ENCODE data around the gene ZFYVE28. TPM values are rescaled to one million over a fixed set of nuclear protein-coding genes. Genes with fewer than 3 reads are reported as not detected.

Gene ZFYVE28
- total RNA-seq, 1 donor from 2014 or later, result 5.1 TPM

GRCh38 chr4:2370597-2371320 is 47.7 kb downstream of the ZFYVE28 start:
- no peak overlapping the region for H3K4me3 Mint-ChIP-seq
- intact Hi-C loops (cut with micrococcal nuclease), result no loop called here
- H3K36me3 Mint-ChIP-seq (ENCODE audit: low read depth), result no peaks in the 10 kb centered on the region
- no peak overlapping the region for H3K27ac Mint-ChIP-seq
- DNase-seq (ENCODE audit: low spot score), result no peak
- H3K9me3 Mint-ChIP-seq, result peaks cover 9% of the 10 kb centered on the region
- no peaks in the 10 kb centered on the region for H3K27me3 Mint-ChIP-seq (ENCODE audit: insufficient read depth)
- H3K4me1 Mint-ChIP-seq (ENCODE audit: low read depth), result no peaks in the 10 kb centered on the region

- no peaks in the 10 kb centered on the region for H3K27me3 Mint-ChIP-seq (ENCODE audit: insufficient read depth)
- no peak for DNase-seq (ENCODE audit: low spot score)
- H3K27ac Mint-ChIP-seq, result no peak overlapping the region
- no peak overlapping the region for H3K4me3 Mint-ChIP-seq
- no peaks in the 10 kb centered on the region for H3K4me1 Mint-ChIP-seq (ENCODE audit: low read depth)
- peaks cover 9% of the 10 kb centered on the region for H3K9me3 Mint-ChIP-seq
- intact Hi-C loops (cut with micrococcal nuclease), result no loop called here
- H3K36me3 Mint-ChIP-seq (ENCODE audit: low read depth), result no peaks in the 10 kb centered on the region
Observed at GRCh38 chr4:2368746-2369437, 49.6 kb downstream of the ZFYVE28 start.

- intact Hi-C loops (cut with micrococcal nuclease), result no loop called here
- DNase-seq (ENCODE audit: low spot score), result no peak
- Mint-ChIP-seq H3K4me1 (ENCODE audit: low read depth) (no peaks in the 10 kb centered on the region), H3K36me3 (ENCODE audit: low read depth) (no peaks in the 10 kb centered on the region), H3K27ac (no peak overlapping the region), H3K4me3 (no peak overlapping the region), H3K27me3 (ENCODE audit: insufficient read depth) (no peaks in the 10 kb centered on the region), H3K9me3 (peaks cover 9% of the 10 kb centered on the region)
Observed at GRCh38 chr4:2367626-2368025, 50.8 kb downstream of the ZFYVE28 start.

- no peak for DNase-seq (ENCODE audit: low spot score)
- Mint-ChIP-seq H3K4me3 (no peak overlapping the region), H3K4me1 (ENCODE audit: low read depth) (no peaks in the 10 kb centered on the region), H3K27me3 (ENCODE audit: insufficient read depth) (no peaks in the 10 kb centered on the region), H3K27ac (no peak overlapping the region), H3K36me3 (ENCODE audit: low read depth) (no peaks in the 10 kb centered on the region), H3K9me3 (peaks cover 9% of the 10 kb centered on the region)
- intact Hi-C loops (cut with micrococcal nuclease), result no loop called here
Observed at GRCh38 chr4:2366252-2367192, 51.9 kb downstream of the ZFYVE28 start.

GRCh38 chr4:2365913-2366210 is 52.6 kb downstream of the ZFYVE28 start:
- intact Hi-C loops (cut with micrococcal nuclease), result no loop called here
- no peak for DNase-seq (ENCODE audit: low spot score)
- no peaks in the 10 kb centered on the region for H3K27me3 Mint-ChIP-seq (ENCODE audit: insufficient read depth)
- H3K4me3 Mint-ChIP-seq, result no peak overlapping the region
- no peaks in the 10 kb centered on the region for H3K4me1 Mint-ChIP-seq (ENCODE audit: low read depth)
- peaks cover 9% of the 10 kb centered on the region for H3K9me3 Mint-ChIP-seq
- H3K27ac Mint-ChIP-seq, result no peak overlapping the region
- no peaks in the 10 kb centered on the region for H3K36me3 Mint-ChIP-seq (ENCODE audit: low read depth)

GRCh38 chr4:2365054-2365912 is 53.2 kb downstream of the ZFYVE28 start:
- no peak for DNase-seq (ENCODE audit: low spot score)
- intact Hi-C loops (cut with micrococcal nuclease), result no loop called here
- H3K4me3 Mint-ChIP-seq, result no peak overlapping the region
- no peaks in the 10 kb centered on the region for H3K4me1 Mint-ChIP-seq (ENCODE audit: low read depth)
- peaks cover 9% of the 10 kb centered on the region for H3K9me3 Mint-ChIP-seq
- no peak overlapping the region for H3K27ac Mint-ChIP-seq
- no peaks in the 10 kb centered on the region for H3K36me3 Mint-ChIP-seq (ENCODE audit: low read depth)
- H3K27me3 Mint-ChIP-seq (ENCODE audit: insufficient read depth), result no peaks in the 10 kb centered on the region

- no peaks in the 10 kb centered on the region for H3K4me1 Mint-ChIP-seq (ENCODE audit: low read depth)
- intact Hi-C loops (cut with micrococcal nuclease), result no loop called here
- peaks cover 5% of the 10 kb centered on the region for H3K9me3 Mint-ChIP-seq
- peak; percentile 45 for DNase-seq (ENCODE audit: low spot score)
- no peaks in the 10 kb centered on the region for H3K36me3 Mint-ChIP-seq (ENCODE audit: low read depth)
- H3K27me3 Mint-ChIP-seq (ENCODE audit: insufficient read depth), result no peaks in the 10 kb centered on the region
- no peak overlapping the region for H3K27ac Mint-ChIP-seq
- peak overlapping the region; percentile 11 for H3K4me3 Mint-ChIP-seq
Observed at GRCh38 chr4:2364654-2365053, 53.8 kb downstream of the ZFYVE28 start.

GRCh38 chr4:2363951-2364653 is 54.3 kb downstream of the ZFYVE28 start:
- Mint-ChIP-seq H3K4me3 (peak overlapping the region; percentile 11), H3K27ac (no peak overlapping the region), H3K27me3 (ENCODE audit: insufficient read depth) (no peaks in the 10 kb centered on the region), H3K36me3 (ENCODE audit: low read depth) (no peaks in the 10 kb centered on the region), H3K9me3 (peaks cover 5% of the 10 kb centered on the region), H3K4me1 (ENCODE audit: low read depth) (no peaks in the 10 kb centered on the region)
- intact Hi-C loops (cut with micrococcal nuclease), result no loop called here
- DNase-seq (ENCODE audit: low spot score), result no peak

- H3K36me3 Mint-ChIP-seq (ENCODE audit: low read depth), result no peaks in the 10 kb centered on the region
- H3K4me3 Mint-ChIP-seq, result no peak overlapping the region
- H3K27ac Mint-ChIP-seq, result no peak overlapping the region
- no peaks in the 10 kb centered on the region for H3K9me3 Mint-ChIP-seq
- no peaks in the 10 kb centered on the region for H3K4me1 Mint-ChIP-seq (ENCODE audit: low read depth)
- no peaks in the 10 kb centered on the region for H3K27me3 Mint-ChIP-seq (ENCODE audit: insufficient read depth)
- no peak for DNase-seq (ENCODE audit: low spot score)
- intact Hi-C loops (cut with micrococcal nuclease), result no loop called here
Observed at GRCh38 chr4:2363056-2363721, 55.3 kb downstream of the ZFYVE28 start.

GRCh38 chr4:2362266-2363055 is 56.0 kb downstream of the ZFYVE28 start:
- DNase-seq (ENCODE audit: low spot score), result no peak
- Mint-ChIP-seq H3K27me3 (ENCODE audit: insufficient read depth) (no peaks in the 10 kb centered on the region), H3K27ac (no peak overlapping the region), H3K9me3 (no peaks in the 10 kb centered on the region), H3K4me3 (no peak overlapping the region), H3K4me1 (ENCODE audit: low read depth) (no peaks in the 10 kb centered on the region), H3K36me3 (ENCODE audit: low read depth) (no peaks in the 10 kb centered on the region)
- intact Hi-C loops (cut with micrococcal nuclease), result no loop called here

Measured in activated T-helper 1 cell treated with anti-CD3 and anti-CD28 coated beads, Interleukin-12 subunit alpha, Interleukin-12 subunit beta, Interleukin-2, Interleukin-4 antibody, amounts not matched to agents 30 ng/mL and 10 ng/mL and 1 ng/mL, durations not matched to agents 14 hours and 24 hours and 36 hours (primary cell).